ENCODE data around the gene QSER1.
A peak's percentile ranks its signal among the peaks of the same experiment; 100 is the strongest.
"Not testable (repeated sequence)": the region's sequence is repeated elsewhere in the genome, so short reads cannot be mapped to it uniquely, and the experiment has no call there.

Gene QSER1

DNA sequence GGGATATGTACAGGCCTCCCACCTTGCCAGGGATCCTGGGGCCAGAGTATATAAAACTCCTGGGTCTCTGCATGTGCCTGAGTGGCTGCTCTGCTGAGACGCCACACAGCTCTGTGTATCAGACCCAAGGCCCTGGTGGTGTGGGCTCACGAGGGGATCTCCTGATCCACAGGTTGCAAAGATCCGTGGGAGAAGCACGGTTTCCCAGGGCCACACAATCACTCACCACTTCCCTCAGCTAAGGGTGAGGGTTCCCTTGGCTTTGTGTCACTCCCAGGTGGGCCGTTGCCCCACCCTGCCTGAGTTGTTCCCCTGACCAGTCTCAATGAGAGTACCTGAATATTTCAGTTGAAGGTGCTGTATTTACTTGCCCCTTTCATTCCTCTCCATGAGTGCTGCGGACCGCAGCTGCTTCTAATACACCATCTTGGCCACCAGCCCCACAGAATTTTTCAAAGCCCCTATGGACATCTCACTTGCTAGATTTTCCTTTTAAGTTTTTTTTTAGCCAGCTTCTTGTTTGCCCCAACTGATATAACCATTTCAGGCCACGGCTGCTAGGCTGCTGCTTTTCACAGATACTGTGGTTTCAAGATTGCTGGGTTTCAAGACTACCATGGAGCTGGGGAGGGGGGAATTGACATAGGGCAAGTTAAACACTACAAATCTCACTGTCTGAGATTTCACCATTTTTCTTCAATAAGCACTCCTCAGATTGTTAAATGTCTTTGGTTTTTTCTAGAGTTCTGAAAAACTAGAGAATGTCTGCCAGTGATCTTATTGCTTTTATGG lies 109.3 kb downstream of the QSER1 start:
- no peak for ATAC-seq

- ATAC-seq = peak in 1 of 2 donors; percentile 44
Observed at GRCh38 chr11:33005175-33005574, 112.6 kb downstream of the QSER1 start.

DNA sequence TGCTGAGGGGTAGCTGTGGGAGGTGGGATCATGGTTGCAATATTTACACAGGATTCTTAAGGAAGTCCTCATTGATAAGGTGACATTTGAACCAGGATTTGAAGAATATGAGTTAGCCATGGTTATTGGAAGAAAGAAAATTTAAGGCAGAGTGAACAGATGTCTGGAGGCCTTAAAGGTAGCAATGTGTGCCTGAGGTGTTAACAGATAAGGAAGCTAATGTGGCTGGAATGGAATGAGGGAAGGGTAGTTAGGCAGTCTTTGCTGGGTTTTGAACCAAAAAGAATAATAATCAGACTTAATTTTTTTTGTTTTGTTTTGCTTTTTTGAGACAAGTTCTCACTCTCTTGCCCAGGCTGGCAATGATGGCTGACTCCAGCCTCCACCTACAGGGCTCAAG lies 113.4 kb downstream of the QSER1 start:
- ATAC-seq = no peak

DNA sequence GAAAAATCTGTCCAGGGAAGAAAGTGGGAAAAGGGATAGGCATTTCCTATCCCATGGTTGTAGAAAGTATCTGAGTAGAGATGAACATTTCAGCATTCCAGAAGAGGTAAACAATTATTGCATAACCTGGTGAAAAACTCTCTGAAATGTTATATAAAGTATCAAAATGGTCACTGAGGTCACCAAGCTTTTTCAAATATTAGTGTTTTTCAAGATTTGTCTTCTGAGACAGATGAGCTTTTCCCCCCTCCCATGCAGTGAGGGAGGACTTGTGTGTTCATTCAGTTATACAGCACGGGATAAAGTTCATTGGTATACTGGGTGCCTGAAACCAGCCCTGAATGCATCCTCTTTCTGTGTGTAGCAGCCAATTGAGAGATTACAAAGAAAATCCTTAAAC lies 121.1 kb downstream of the QSER1 start:
- ATAC-seq = no peak

- ATAC-seq = peak; percentile 74 to 81
Observed at GRCh38 chr11:33015621-33016551, 123.3 kb downstream of the QSER1 start, which contains the start of gene DEPDC7. TSS of gene DEPDC7 (plus strand) at chr11:33015878. CDS start at chr11:33015956, 78 bp downstream.

GRCh38 chr11:33016654-33017053 lies 124.0 kb downstream of the QSER1 start:
- no peak for ATAC-seq

DNA sequence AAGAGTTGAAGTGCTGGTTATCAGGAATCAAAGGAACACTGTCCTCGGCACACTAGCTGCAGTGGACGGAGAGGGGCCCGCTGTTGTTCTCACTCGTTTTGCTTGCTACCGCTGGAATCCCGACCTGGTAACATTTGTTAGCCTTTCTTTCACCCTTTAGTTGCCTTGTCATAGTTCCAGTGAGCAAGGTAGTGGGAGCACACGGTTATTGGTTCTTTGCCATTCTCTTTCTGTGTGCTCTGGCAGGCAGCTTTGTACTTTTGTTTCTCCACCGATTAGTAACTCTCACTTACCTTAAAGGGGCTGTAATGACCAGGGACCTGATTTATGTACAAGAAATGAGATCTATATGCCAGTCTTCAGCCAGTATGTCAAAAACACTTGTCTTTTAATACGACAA lies 124.9 kb downstream of the QSER1 start:
- ATAC-seq = no peak

GRCh38 chr11:33017965-33018364 lies 125.4 kb downstream of the QSER1 start:
- ATAC-seq = no peak

GRCh38 chr11:33018840-33019239 lies 126.2 kb downstream of the QSER1 start:
- no peak for ATAC-seq

DNA sequence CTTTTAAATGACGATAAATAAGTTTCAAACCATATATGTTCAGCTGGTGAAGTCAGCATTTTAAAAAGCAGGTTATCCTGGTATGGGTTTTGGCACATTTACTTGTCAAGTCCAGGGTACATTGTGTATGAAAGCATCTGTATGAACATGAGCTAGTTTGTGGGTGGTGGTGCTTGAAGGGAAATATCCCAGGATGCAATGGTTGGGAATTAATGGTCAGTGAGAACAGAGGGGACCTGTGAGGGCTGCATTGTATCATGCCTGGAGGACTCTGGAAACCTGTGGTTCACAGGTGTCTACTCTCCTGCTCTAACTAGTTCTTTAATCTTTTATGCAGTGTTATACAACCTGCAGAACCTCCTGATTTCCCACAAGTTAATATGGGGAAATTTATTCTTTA lies 128.9 kb downstream of the QSER1 start:
- ATAC-seq = no peak

DNA sequence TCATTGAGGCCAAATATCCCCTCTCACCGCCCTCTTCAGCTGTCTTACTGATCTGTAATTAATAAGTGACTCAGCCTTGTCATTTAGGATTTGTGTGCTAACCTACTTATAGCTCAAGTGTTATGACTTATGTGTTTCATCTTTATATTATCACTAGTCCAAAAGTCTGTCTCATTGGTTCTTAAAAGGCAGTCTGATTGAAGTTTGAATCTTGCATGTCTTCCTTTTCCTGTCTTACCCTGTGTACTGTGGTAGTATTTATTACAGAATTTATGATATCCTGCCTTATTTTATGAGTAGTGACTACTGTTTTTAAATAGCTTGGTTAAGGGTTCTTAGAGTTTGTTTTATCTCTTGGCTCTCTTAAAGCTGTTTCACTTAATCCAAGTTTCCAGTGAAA lies 129.3 kb downstream of the QSER1 start:
- ATAC-seq = peak; percentile 48 to 53

GRCh38 chr11:33025339-33025722 lies 132.7 kb downstream of the QSER1 start:
- ATAC-seq = no peak

- no peak for ATAC-seq
Observed at GRCh38 chr11:33027233-33027632, 134.6 kb downstream of the QSER1 start.

DNA sequence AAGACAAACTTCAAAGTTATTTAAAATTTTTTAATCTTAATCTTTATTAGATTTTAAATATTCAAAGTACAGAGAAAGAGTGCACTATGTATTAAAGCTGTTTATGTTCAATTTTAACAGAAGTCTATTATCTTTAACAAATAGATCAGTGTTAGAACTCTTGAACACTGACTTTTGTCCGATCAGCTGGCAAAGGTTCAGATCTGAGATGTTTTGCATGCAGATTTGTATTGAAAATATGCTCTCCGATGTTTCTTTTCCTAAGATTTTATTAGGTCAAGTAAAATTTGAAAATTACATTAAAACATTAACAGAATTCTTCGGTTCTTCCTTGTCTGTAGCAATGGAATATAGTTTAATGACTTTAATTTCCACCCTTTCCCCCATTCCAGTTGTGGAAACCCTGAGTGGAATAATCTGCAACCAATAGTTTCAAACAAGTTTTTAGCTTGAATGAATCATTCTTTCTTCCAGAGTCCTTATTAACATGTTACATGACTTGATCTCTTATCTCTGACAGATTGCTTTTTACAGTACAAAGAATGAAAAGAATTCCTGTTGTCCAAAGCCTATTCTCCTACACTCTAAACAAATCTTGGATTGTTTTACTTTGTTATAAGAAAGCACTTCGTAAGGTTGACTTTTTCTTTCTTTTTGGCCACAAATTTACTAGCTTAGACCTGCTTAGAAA lies 135.4 kb downstream of the QSER1 start:
- ATAC-seq = no peak

- ATAC-seq = no peak
Observed at GRCh38 chr11:33028537-33028914, 135.9 kb downstream of the QSER1 start.

DNA sequence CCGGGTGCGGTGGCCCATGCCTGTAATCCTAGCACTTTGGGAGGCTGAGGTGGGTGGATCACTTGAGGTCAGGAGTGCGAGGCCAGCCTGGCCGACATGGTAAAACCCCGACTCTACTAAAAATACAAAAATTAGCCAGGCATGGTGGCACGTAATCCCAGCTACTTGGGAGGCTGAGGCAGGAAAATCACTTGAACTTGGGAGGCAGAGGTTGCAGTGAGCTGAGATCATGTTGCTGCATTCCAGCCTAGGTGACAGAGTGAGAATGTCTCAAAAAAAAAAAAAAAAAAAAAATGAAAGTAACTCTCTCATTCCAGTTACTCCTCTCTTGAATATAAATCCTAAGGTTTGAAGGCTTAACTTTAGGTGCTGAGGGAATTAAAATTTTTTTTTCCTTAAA lies 136.6 kb downstream of the QSER1 start:
- not testable (repeated sequence) for ATAC-seq
